OCI-LY7 (cell line): ENCODE results near the gene ATXN1. TPM values are rescaled to one million over a fixed set of nuclear protein-coding genes. Genes with fewer than 3 reads are reported as not detected.

Experiments
- BruUV-seq: library from RNA; stranded (reverse); fragments of 400-500 nt; replicated peaks from 2 replicates; lab custom pipeline; 2021; lab: Mats Ljungman, UMichigan
- CTCF ChIA-PET: fragments of 300-600 bp; sonication (Branson Sonifier 250); formaldehyde crosslinking; loops from one replicate; lab custom pipeline; 2022; ENCODE audit warnings: antibody characterized with exemption; ENCODE audit not compliant: unreplicated experiment; lab: Charles Lee
- POLR2A ChIA-PET: fragments of 300-600 bp; sonication (Branson Sonifier 250); formaldehyde crosslinking; loops from one replicate; lab custom pipeline; 2022; ENCODE audit warnings: antibody characterized with exemption; lab: Charles Lee
- DNase-seq: peaks from one replicate; pipeline ENCODE4 v3.0.0-alpha.2; 2015; ENCODE audit warnings: low spot score
- H2AFZ ChIP-seq: fragments of 200-600 bp; sonication (generic), shearing (Covaris generic); 2 replicates; pipeline ENCODE4 v1.6.1; 2014; ENCODE audit warnings: mild to moderate bottlenecking, antibody characterized with exemption, low read length, moderate library complexity
- H3K27ac ChIP-seq: fragments of 200-600 bp; sonication (generic); 2 replicates; pipeline ENCODE4 v1.5.1; 2014; ENCODE audit warnings: mixed run types, low read depth, mild to moderate bottlenecking, moderate library complexity, low read length, inconsistent platforms; ENCODE audit not compliant: poor library complexity, severe bottlenecking
- H3K36me3 ChIP-seq: fragments of 200-600 bp; sonication (generic); 2 replicates; pipeline ENCODE4 v1.6.1; 2014; ENCODE audit warnings: mild to moderate bottlenecking, antibody characterized with exemption, low read length, moderate library complexity, mixed read lengths; ENCODE audit not compliant: insufficient read depth
- H3K4me1 ChIP-seq: fragments of 200-600 bp; sonication (generic); 2 replicates; pipeline ENCODE4 v1.5.1; 2014; ENCODE audit warnings: mild to moderate bottlenecking, low read length; ENCODE audit not compliant: insufficient read depth, poor library complexity, severe bottlenecking
- H3K4me2 ChIP-seq: fragments of 200-600 bp; sonication (generic); 2 replicates; pipeline ENCODE4 v1.6.1; 2014; ENCODE audit warnings: mild to moderate bottlenecking, low read length
- H3K4me3 ChIP-seq: fragments of 200-600 bp; sonication (generic); 2 replicates; pipeline ENCODE4 v1.5.1; 2014; ENCODE audit warnings: mild to moderate bottlenecking, low read depth, low read length; ENCODE audit not compliant: poor library complexity, severe bottlenecking
- H3K79me2 ChIP-seq: fragments of 200-600 bp; sonication (generic); 2 replicates; pipeline ENCODE4 v1.6.1; 2016; ENCODE audit warnings: low read depth, mild to moderate bottlenecking, low read length, moderate library complexity, mixed read lengths; ENCODE audit not compliant: insufficient read depth
- H3K9me2 ChIP-seq: fragments of 200-600 bp; sonication (generic); 2 replicates; pipeline ENCODE4 v1.6.1; 2016; ENCODE audit warnings: mild to moderate bottlenecking, low read length, mixed read lengths; ENCODE audit not compliant: insufficient read depth
- H3K9me3 ChIP-seq: fragments of 200-600 bp; sonication (generic); 2 replicates; pipeline ENCODE4 v1.6.1; 2014; ENCODE audit warnings: mild to moderate bottlenecking, mixed run types, low read length, mixed read lengths
- H4K20me1 ChIP-seq: fragments of 200-600 bp; sonication (generic); 2 replicates; pipeline ENCODE4 v1.6.1; 2014; ENCODE audit warnings: mild to moderate bottlenecking, antibody characterized with exemption, low read length, moderate library complexity, mixed read lengths; ENCODE audit not compliant: insufficient read depth
- EZH2phosphoT487 ChIP-seq: fragments of 200-600 bp; sonication (generic); IDR thresholded peaks from 2 replicates; pipeline ENCODE4 v1.6.1; 2018; ENCODE audit warnings: low read depth, borderline replicate concordance, mild to moderate bottlenecking, mixed run types, antibody characterized with exemption, low read length, moderate library complexity, mixed read lengths
- intact Hi-C: fragments of 100-400 bp; cut with micrococcal nuclease; formaldehyde crosslinking; loops from one replicate; pipeline ENCODE4 v1.10.0; 2022; ENCODE audit not compliant: unreplicated experiment
- total RNA-seq, 2 experiments: library from RNA; depleted of rRNA in 1 of 2; stranded (reverse); fragments of >200 nt in 1 of 2; shearing (Covaris generic) in 1 of 2; gene quantifications; 2 replicates each; pipeline ENCODE4 v1.2.3, GENCODE V29; 2014 to 2022
- TF ChIP-seq, protein P1 (sequence below): fragments of 200-600 bp; sonication (generic); conservative IDR thresholded peaks from 2 replicates; pipeline ENCODE4 v1.5.1; 2014; ENCODE audit warnings: mild to moderate bottlenecking, antibody characterized with exemption, low read length, moderate library complexity, mixed read lengths

Gene ATXN1
- total RNA-seq, 2 experiments from 2014 or later, result not detected

DNA sequence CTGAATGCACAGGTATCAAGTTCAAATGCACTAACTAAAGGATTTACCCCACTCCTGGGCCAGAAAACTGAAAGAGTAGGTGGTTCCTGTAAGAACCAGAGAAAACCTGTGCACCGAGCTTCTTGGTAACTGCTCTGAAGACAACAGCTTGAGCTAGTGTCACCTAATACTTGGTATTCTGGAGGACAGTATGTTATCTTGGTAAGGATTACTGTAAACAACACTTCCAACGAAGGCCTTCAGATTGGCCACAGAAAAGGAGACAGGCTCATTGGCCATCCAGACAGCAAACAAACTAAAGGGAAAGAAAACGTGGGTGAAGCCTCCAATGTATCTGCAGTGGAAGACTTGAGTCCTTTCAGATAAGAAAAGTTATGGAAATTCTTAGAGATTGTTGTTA lies 461.4 kb downstream of the ATXN1 start:
- Histone ChIP-seq H3K79me2 (no peaks in the 10 kb centered on the region), H3K4me3 (no peak overlapping the region), H3K9me2 (no peaks in the 10 kb centered on the region), H3K4me2 (no peak overlapping the region), H3K36me3 (no peaks in the 10 kb centered on the region), H4K20me1 (no peaks in the 10 kb centered on the region), H3K27ac (no peak overlapping the region), H2AFZ (no peak overlapping the region), H3K9me3 (no peaks in the 10 kb centered on the region), H3K4me1 (no peaks in the 10 kb centered on the region)
- ChIA-PET CTCF (no interaction called here), POLR2A (no interaction called here)
- no peak for TF ChIP-seq EZH2phosphoT487
- TF ChIP-seq, protein P1, sequence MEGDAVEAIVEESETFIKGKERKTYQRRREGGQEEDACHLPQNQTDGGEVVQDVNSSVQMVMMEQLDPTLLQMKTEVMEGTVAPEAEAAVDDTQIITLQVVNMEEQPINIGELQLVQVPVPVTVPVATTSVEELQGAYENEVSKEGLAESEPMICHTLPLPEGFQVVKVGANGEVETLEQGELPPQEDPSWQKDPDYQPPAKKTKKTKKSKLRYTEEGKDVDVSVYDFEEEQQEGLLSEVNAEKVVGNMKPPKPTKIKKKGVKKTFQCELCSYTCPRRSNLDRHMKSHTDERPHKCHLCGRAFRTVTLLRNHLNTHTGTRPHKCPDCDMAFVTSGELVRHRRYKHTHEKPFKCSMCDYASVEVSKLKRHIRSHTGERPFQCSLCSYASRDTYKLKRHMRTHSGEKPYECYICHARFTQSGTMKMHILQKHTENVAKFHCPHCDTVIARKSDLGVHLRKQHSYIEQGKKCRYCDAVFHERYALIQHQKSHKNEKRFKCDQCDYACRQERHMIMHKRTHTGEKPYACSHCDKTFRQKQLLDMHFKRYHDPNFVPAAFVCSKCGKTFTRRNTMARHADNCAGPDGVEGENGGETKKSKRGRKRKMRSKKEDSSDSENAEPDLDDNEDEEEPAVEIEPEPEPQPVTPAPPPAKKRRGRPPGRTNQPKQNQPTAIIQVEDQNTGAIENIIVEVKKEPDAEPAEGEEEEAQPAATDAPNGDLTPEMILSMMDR, result no peak
- DNase-seq, result no peak
- intact Hi-C loops, result no loop called here
- BruUV-seq, result no TSS peak

DNA sequence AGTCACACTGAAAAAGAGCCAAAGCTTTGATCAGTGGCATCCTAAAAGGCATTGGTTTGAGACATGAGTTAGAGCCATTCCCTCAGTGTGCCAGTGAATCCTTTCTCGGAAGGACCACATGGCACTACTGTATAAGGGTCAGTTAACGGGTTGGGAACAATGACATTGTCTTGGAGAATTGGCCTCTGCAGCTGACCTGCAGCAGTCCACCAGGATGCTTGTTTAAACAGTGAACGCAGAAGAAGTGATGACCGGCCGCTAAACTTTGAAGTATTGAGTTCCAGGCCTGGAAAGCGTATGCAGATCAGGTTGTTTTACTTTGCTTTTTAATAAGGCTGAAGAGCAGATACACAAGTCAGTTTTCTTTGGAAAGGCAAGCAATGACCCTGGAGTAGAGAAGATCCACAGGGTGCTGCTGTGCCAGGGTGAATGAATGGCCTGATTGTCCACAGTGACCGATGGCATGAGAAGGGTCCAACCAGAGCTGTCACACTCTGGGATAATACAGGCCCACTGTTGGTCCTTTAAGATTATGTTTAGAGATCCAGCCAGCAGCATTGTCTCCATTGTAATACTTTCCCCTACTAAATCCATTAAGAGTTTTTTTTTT lies 465.1 kb downstream of the ATXN1 start:
- intact Hi-C loops, result no loop called here
- CTCF ChIA-PET, result no interaction called here

DNA sequence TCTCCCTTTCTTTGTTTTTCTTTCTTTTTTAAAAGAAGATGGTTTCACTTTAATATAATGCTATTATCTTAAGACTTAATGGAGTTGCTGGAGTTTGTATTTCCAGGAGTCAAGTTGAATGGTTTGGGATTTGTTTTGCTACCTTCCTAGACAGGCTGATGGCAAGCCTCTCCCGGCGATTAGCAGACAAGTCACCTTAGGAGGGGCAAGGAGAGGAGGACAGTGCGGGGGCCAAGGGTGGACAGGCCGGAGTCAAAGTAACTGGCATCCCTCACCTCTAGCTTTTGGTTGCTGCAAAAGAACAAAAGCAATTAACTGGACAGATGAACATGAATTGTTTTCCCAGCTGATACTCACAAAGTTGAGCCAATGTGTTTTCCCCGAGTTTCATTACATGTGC lies 465.8 kb downstream of the ATXN1 start:
- Histone ChIP-seq H3K9me2 (no peaks in the 10 kb centered on the region), H3K27ac (no peak overlapping the region), H2AFZ (no peak overlapping the region), H3K4me1 (no peaks in the 10 kb centered on the region), H3K4me3 (no peak overlapping the region), H4K20me1 (no peaks in the 10 kb centered on the region), H3K4me2 (no peak overlapping the region), H3K79me2 (no peaks in the 10 kb centered on the region), H3K36me3 (no peaks in the 10 kb centered on the region), H3K9me3 (no peaks in the 10 kb centered on the region)
- CTCF ChIA-PET, result no interaction called here
- no peak for DNase-seq
- TF ChIP-seq EZH2phosphoT487, result no peak
- TF ChIP-seq, protein P1, result no peak
- POLR2A ChIA-PET, result interaction anchor here (0.6 kb wide), 1 partner anchor 42 kb away, joined by 3 read pairs; no protein-coding TSS in a partner anchor
- BruUV-seq, result no TSS peak
- intact Hi-C loops, result no loop called here

More for the DNA sequence above, 465.1 kb downstream of the ATXN1 start:
- Histone ChIP-seq H3K9me2 (no peaks in the 10 kb centered on the region), H3K27ac (no peak overlapping the region), H3K4me3 (no peak overlapping the region), H4K20me1 (no peaks in the 10 kb centered on the region), H3K79me2 (no peaks in the 10 kb centered on the region), H2AFZ (no peak overlapping the region), H3K36me3 (no peaks in the 10 kb centered on the region), H3K4me2 (no peak overlapping the region), H3K9me3 (no peaks in the 10 kb centered on the region), H3K4me1 (no peaks in the 10 kb centered on the region)
- no peak for DNase-seq
- TF ChIP-seq EZH2phosphoT487, result no peak
- TF ChIP-seq, protein P1, result no peak
- POLR2A ChIA-PET, result interaction anchor here (0.6 to 0.7 kb wide), 2 partner anchors 43 to 552 kb away, joined by 3 to 4 read pairs; no protein-coding TSS in a partner anchor
- BruUV-seq, result no TSS peak
